Fibroblast of skin of left biceps (primary cell): ENCODE data around the gene PLAAT5.
A peak's percentile ranks its signal among the peaks of the same experiment; 100 is the strongest.
"Not testable (repeated sequence)": the region's sequence is repeated elsewhere in the genome, so short reads cannot be mapped to it uniquely, and the experiment has no call there.

ENCODE experiments used
- DNase-seq, 2 experiments: peaks; one replicate each; pipeline ENCODE4 v3.0.0-alpha.2; 2013; ENCODE audit warnings: low read depth in 2 of 2

PLAAT5 gene

GRCh38 chr11:63490551-63491239 is at the start of gene PLAAT5:
PLAAT5 (minus strand) TSS chr11:63491167; CDS start chr11:63491034, 133 bp downstream.
- DNase-seq: no peak

- no peak for DNase-seq
Measured at GRCh38 chr11:63537293-63538101, 46.5 kb upstream of the PLAAT5 start.

- no peak for DNase-seq
Measured at GRCh38 chr11:63536669-63537292, 45.8 kb upstream of the PLAAT5 start, which contains the start of gene PLAAT4. PLAAT4 (plus strand) TSS chr11:63536808; CDS start chr11:63536869, 61 bp downstream.

GRCh38 chr11:63535734-63536133 is 44.8 kb upstream of the PLAAT5 start:
- DNase-seq: no peak

GRCh38 chr11:63534895-63535461 is 44.0 kb upstream of the PLAAT5 start:
- no peak for DNase-seq

- no peak for DNase-seq
Measured at GRCh38 chr11:63534076-63534475, 43.1 kb upstream of the PLAAT5 start.

- no peak for DNase-seq
Measured at GRCh38 chr11:63532799-63533475, 42.0 kb upstream of the PLAAT5 start.

- no peak for DNase-seq
Measured at GRCh38 chr11:63532117-63532516, 41.1 kb upstream of the PLAAT5 start.

GRCh38 chr11:63531074-63531792 is 40.3 kb upstream of the PLAAT5 start:
- peak; percentile 38 to 40 for DNase-seq

GRCh38 chr11:63530021-63530420 is 39.1 kb upstream of the PLAAT5 start:
- no peak for DNase-seq

GRCh38 chr11:63529373-63529772 is 38.4 kb upstream of the PLAAT5 start:
- DNase-seq: not testable (repeated sequence)

GRCh38 chr11:63528729-63529278 is 37.8 kb upstream of the PLAAT5 start:
- DNase-seq: not testable (repeated sequence)

- DNase-seq: not testable (repeated sequence)
Measured at GRCh38 chr11:63528156-63528555, 37.2 kb upstream of the PLAAT5 start.

- no peak for DNase-seq
Measured at GRCh38 chr11:63527667-63528066, 36.7 kb upstream of the PLAAT5 start.

- no peak for DNase-seq
Measured at GRCh38 chr11:63523151-63523550, 32.2 kb upstream of the PLAAT5 start.

- no peak for DNase-seq
Measured at GRCh38 chr11:63521896-63522295, 30.9 kb upstream of the PLAAT5 start.

GRCh38 chr11:63520606-63521170 is 29.7 kb upstream of the PLAAT5 start:
- no peak for DNase-seq

GRCh38 chr11:63518548-63518947 is 27.6 kb upstream of the PLAAT5 start:
- peak in 1 of 2 experiments; percentile 0 for DNase-seq

- no peak for DNase-seq
Measured at GRCh38 chr11:63517156-63517555, 26.2 kb upstream of the PLAAT5 start.

GRCh38 chr11:63516109-63516508 is 25.1 kb upstream of the PLAAT5 start:
- no peak for DNase-seq
